CD4-positive, alpha-beta memory T cell (primary cell): ENCODE results near the gene USP16. TPM values are rescaled to one million over a fixed set of nuclear protein-coding genes. Genes with fewer than 3 reads are reported as not detected.

Experiments
- CTCF ChIA-PET: fragments of 350-600 bp; sonication (Branson Sonifier 250); formaldehyde crosslinking; loops from one replicate; lab custom pipeline; 2021; ENCODE audit warnings: inconsistent platforms; ENCODE audit not compliant: partially characterized antibody; lab: Charles Lee
- POLR2A ChIA-PET: fragments of 350-600 bp; sonication (Branson Sonifier 250); formaldehyde crosslinking; loops from one replicate; lab custom pipeline; 2021; ENCODE audit not compliant: partially characterized antibody; lab: Charles Lee
- DNase-seq, 5 donors: peaks; one replicate each; pipeline versions ENCODE4 v3.0.0 to v3.0.0-alpha.2; 2020 to 2022; ENCODE audit warnings: mixed read lengths in 1 of 5
- H3K27ac ChIP-seq: one replicate; pipeline ENCODE4 v1.7.0; 2013; ENCODE audit warnings: low read depth, low read length
- H3K27me3 ChIP-seq: 2 replicates; pipeline ENCODE4 v1.7.0; 2013; ENCODE audit warnings: mild to moderate bottlenecking, low read length, moderate library complexity; ENCODE audit not compliant: insufficient read depth
- H3K36me3 ChIP-seq: 2 replicates; pipeline ENCODE4 v1.7.0; 2013; ENCODE audit warnings: mild to moderate bottlenecking, low read length, moderate library complexity; ENCODE audit not compliant: insufficient read depth
- H3K4me1 ChIP-seq: 2 replicates; pipeline ENCODE4 v1.7.0; 2013; ENCODE audit warnings: mild to moderate bottlenecking, low read length, moderate library complexity; ENCODE audit not compliant: insufficient read depth
- H3K4me3 ChIP-seq, 2 donors: one replicate each; pipeline ENCODE4 v1.7.0; 2013; ENCODE audit warnings: low read length in 2 of 2, mild to moderate bottlenecking in 1 of 2
- H3K9me3 ChIP-seq, 2 donors: one replicate each; pipeline ENCODE4 v1.7.0; 2013; ENCODE audit warnings: low read length in 2 of 2, control low read depth in 1 of 2; ENCODE audit not compliant: control insufficient read depth in 1 of 2
- H3K27ac Mint-ChIP-seq, 7 donors: one replicate each; pipeline ENCODE4 v1.8.0; 2020 to 2021; ENCODE audit warnings: mixed read lengths in 7 of 7, mild to moderate bottlenecking in 6 of 7, inconsistent platforms in 3 of 7, moderate library complexity in 3 of 7
- H3K27me3 Mint-ChIP-seq, 2 donors: one replicate each; pipeline ENCODE4 v1.8.0; 2020 to 2021; ENCODE audit warnings: mixed read lengths in 2 of 2
- H3K36me3 Mint-ChIP-seq, 2 donors: one replicate each; pipeline ENCODE4 v1.8.0; 2020 to 2021; ENCODE audit warnings: mixed read lengths in 2 of 2, inconsistent platforms in 1 of 2, mild to moderate bottlenecking in 1 of 2
- H3K4me1 Mint-ChIP-seq, 4 donors: one replicate each; pipeline ENCODE4 v1.8.0; 2020 to 2021; ENCODE audit warnings: mixed read lengths in 4 of 4, mild to moderate bottlenecking in 1 of 4
- H3K4me3 Mint-ChIP-seq, 8 donors: one replicate each; pipeline ENCODE4 v1.8.0; 2020 to 2021; ENCODE audit warnings: mixed read lengths in 8 of 8, mild to moderate bottlenecking in 7 of 8, moderate library complexity in 6 of 8, inconsistent platforms in 3 of 8
- H3K9me3 Mint-ChIP-seq, 8 donors: one replicate each; pipeline ENCODE4 v1.8.0; 2020 to 2021; ENCODE audit warnings: mixed read lengths in 8 of 8, mild to moderate bottlenecking in 5 of 8, inconsistent platforms in 3 of 8, moderate library complexity in 1 of 8
- intact Hi-C: fragments of 100-400 bp; cut with micrococcal nuclease; formaldehyde crosslinking; loops from one replicate; pipeline ENCODE4 v1.15.1; 2023
- polyA plus RNA-seq, 2 donors: library from polyadenylated mRNA; unstranded; fragments of 300-500 nt; fragmentation: Illumina TruSeq; gene quantifications; one replicate each; pipeline ENCODE4 v1.2.3, GENCODE V29; 2021
- total RNA-seq, 2 experiments: library from RNA; stranded (reverse); gene quantifications; one replicate each; pipeline ENCODE4 v1.2.3, GENCODE V29; 2021

Gene USP16
- total and polyA plus RNA-seq, 4 experiments from 2014 or later = 19.6 to 57.2 (median 46.6) TPM

- DNase-seq = peak in 1 of 5 donors; percentile 53
- H3K4me3 ChIP-seq = peak overlapping the region; percentile 57 to 71
- no peaks in the 10 kb centered on the region for H3K27me3 ChIP-seq
- H3K9me3 Mint-ChIP-seq = peaks cover 0 to 3% (median 0%) of the 10 kb centered on the region in 8 donors
- peaks cover 55% of the 10 kb centered on the region for H3K4me1 ChIP-seq
- intact Hi-C loops = loop anchor here (2.0 kb wide), 1 partner anchor 273 kb away; the partner anchor contains the start of gene BACH1
- H3K36me3 ChIP-seq = peaks cover 4% of the 10 kb centered on the region
- no peaks in the 10 kb centered on the region for H3K27me3 Mint-ChIP-seq
- H3K27ac ChIP-seq = peak overlapping the region; percentile 99
- peaks cover 36 to 74% (median 53%) of the 10 kb centered on the region in 4 donors for H3K4me1 Mint-ChIP-seq
- peak overlapping the region; percentile 96 to 99 (median 98) for H3K4me3 Mint-ChIP-seq
- peak overlapping the region; percentile 97 to 100 (median 100) for H3K27ac Mint-ChIP-seq
- H3K9me3 ChIP-seq = no peaks in the 10 kb centered on the region
- POLR2A ChIA-PET = interaction anchor here (0.7 to 10.5 kb wide), 16 partner anchors 8 to 274 kb away, joined by 3 to 383 read pairs (median 6); partner anchors contain the start of genes BACH1, CCT8 and LTN1
- H3K36me3 Mint-ChIP-seq = peaks cover 11 to 35% of the 10 kb centered on the region in 2 donors
- CTCF ChIA-PET = interaction anchor here (1.2 to 2.7 kb wide), 4 partner anchors 22 to 51 kb away, joined by 3 to 16 read pairs (median 10); partner anchors contain the start of gene LTN1
Measured at GRCh38 chr21:29025328-29025713, 853 bp downstream of the USP16 start.

- peaks cover 30% of the 10 kb centered on the region for H3K4me1 ChIP-seq
- no peak for DNase-seq
- H3K9me3 Mint-ChIP-seq = no peaks in the 10 kb centered on the region
- H3K4me1 Mint-ChIP-seq = peaks cover 37 to 55% (median 40%) of the 10 kb centered on the region in 4 donors
- peaks cover 37 to 66% of the 10 kb centered on the region in 2 donors for H3K36me3 Mint-ChIP-seq
- no peaks in the 10 kb centered on the region for H3K27me3 Mint-ChIP-seq
- H3K27ac ChIP-seq = no peak overlapping the region
- POLR2A ChIA-PET = interaction anchor here (1.2 kb wide), 1 partner anchor 43 kb away, joined by 3 read pairs; no protein-coding TSS in a partner anchor
- peak overlapping the region in 1 of 7 donors; percentile 15 for H3K27ac Mint-ChIP-seq
- no peaks in the 10 kb centered on the region for H3K9me3 ChIP-seq
- H3K36me3 ChIP-seq = peaks cover 35% of the 10 kb centered on the region
- H3K4me3 ChIP-seq = no peak overlapping the region
- H3K4me3 Mint-ChIP-seq = no peak overlapping the region
- no peaks in the 10 kb centered on the region for H3K27me3 ChIP-seq
- CTCF ChIA-PET = no interaction called here
- intact Hi-C loops = no loop called here
Measured at GRCh38 chr21:29029524-29029923, 5.1 kb downstream of the USP16 start.

- POLR2A ChIA-PET = interaction anchor here (0.8 kb wide), 1 partner anchor 38 kb away, joined by 3 read pairs; the partner anchor contains the start of gene LTN1
Measured at GRCh38 chr21:29030909-29031308, 6.4 kb downstream of the USP16 start.

GRCh38 chr21:29033301-29033700, 8.8 kb downstream of the USP16 start:
- H3K4me1 ChIP-seq = peaks cover 3% of the 10 kb centered on the region
- no peaks in the 10 kb centered on the region for H3K27me3 ChIP-seq
- H3K4me3 ChIP-seq = no peak overlapping the region
- intact Hi-C loops = no loop called here
- DNase-seq = no peak
- no peaks in the 10 kb centered on the region for H3K9me3 Mint-ChIP-seq
- peaks cover 57% of the 10 kb centered on the region for H3K36me3 ChIP-seq
- H3K27me3 Mint-ChIP-seq = no peaks in the 10 kb centered on the region
- ChIA-PET CTCF (interaction anchor here (0.8 kb wide), 1 partner anchor 24 kb away, joined by 3 read pairs; no protein-coding TSS in a partner anchor), POLR2A (interaction anchor here (1.4 kb wide), 1 partner anchor 9 kb away, joined by 5 read pairs; the partner anchor contains the start of gene USP16)
- H3K4me1 Mint-ChIP-seq = peaks cover 10 to 25% (median 18%) of the 10 kb centered on the region in 4 donors
- no peaks in the 10 kb centered on the region for H3K9me3 ChIP-seq
- no peak overlapping the region for H3K27ac ChIP-seq
- peak overlapping the region in 2 of 7 donors; percentile 64 to 77 for H3K27ac Mint-ChIP-seq
- H3K4me3 Mint-ChIP-seq = no peak overlapping the region
- peaks cover 61 to 74% of the 10 kb centered on the region in 2 donors for H3K36me3 Mint-ChIP-seq

More at GRCh38 chr21:29030909-29031308, 6.4 kb downstream of the USP16 start:
- peaks cover 44 to 58% of the 10 kb centered on the region in 2 donors for H3K36me3 Mint-ChIP-seq
- H3K4me1 ChIP-seq = peaks cover 21% of the 10 kb centered on the region
- no peak overlapping the region for H3K4me3 ChIP-seq
- H3K27ac Mint-ChIP-seq = peak overlapping the region in 3 of 7 donors; percentile 65 to 89 (median 82)
- H3K36me3 ChIP-seq = peaks cover 35% of the 10 kb centered on the region
- CTCF ChIA-PET = no interaction called here
- intact Hi-C loops = no loop called here
- no peak for DNase-seq
- H3K27me3 Mint-ChIP-seq = no peaks in the 10 kb centered on the region
- H3K27me3 ChIP-seq = no peaks in the 10 kb centered on the region
- peaks cover 25 to 42% (median 29%) of the 10 kb centered on the region in 4 donors for H3K4me1 Mint-ChIP-seq
- H3K9me3 ChIP-seq = no peaks in the 10 kb centered on the region
- no peaks in the 10 kb centered on the region for H3K9me3 Mint-ChIP-seq
- no peak overlapping the region for H3K4me3 Mint-ChIP-seq
- no peak overlapping the region for H3K27ac ChIP-seq

- Histone ChIP-seq H3K36me3 (peaks cover 63% of the 10 kb centered on the region), H3K27ac (no peak overlapping the region), H3K4me3 (no peak overlapping the region), H3K9me3 (no peaks in the 10 kb centered on the region), H3K4me1 (peaks cover 3% of the 10 kb centered on the region), H3K27me3 (no peaks in the 10 kb centered on the region)
- peak overlapping the region in 1 of 8 donors; percentile 8 for H3K4me3 Mint-ChIP-seq
- CTCF ChIA-PET = interaction anchor here (0.8 kb wide), 1 partner anchor 23 kb away, joined by 3 read pairs; no protein-coding TSS in a partner anchor
- POLR2A ChIA-PET = interaction anchor here (1.4 kb wide), 1 partner anchor 9 kb away, joined by 5 read pairs; the partner anchor contains the start of gene USP16
- H3K4me1 Mint-ChIP-seq = peaks cover 10 to 25% (median 18%) of the 10 kb centered on the region in 4 donors
- DNase-seq = no peak
- peak overlapping the region in 1 of 7 donors; percentile 77 for H3K27ac Mint-ChIP-seq
- no peaks in the 10 kb centered on the region for H3K9me3 Mint-ChIP-seq
- H3K27me3 Mint-ChIP-seq = no peaks in the 10 kb centered on the region
- intact Hi-C loops = no loop called here
- H3K36me3 Mint-ChIP-seq = peaks cover 61 to 80% of the 10 kb centered on the region in 2 donors
Measured at GRCh38 chr21:29033871-29034270, 9.4 kb downstream of the USP16 start.

- Mint-ChIP-seq H3K4me1 (peaks cover 7 to 20% (median 14%) of the 10 kb centered on the region in 4 donors), H3K27ac (peak overlapping the region in 1 of 7 donors; percentile 43), H3K9me3 (no peaks in the 10 kb centered on the region), H3K36me3 (peaks cover 62 to 81% of the 10 kb centered on the region in 2 donors), H3K27me3 (no peaks in the 10 kb centered on the region), H3K4me3 (no peak overlapping the region)
- Histone ChIP-seq H3K27me3 (no peaks in the 10 kb centered on the region), H3K4me3 (no peak overlapping the region), H3K9me3 (no peaks in the 10 kb centered on the region), H3K36me3 (peaks cover 68% of the 10 kb centered on the region), H3K4me1 (peaks cover under 1% of the 10 kb centered on the region), H3K27ac (no peak overlapping the region)
- ChIA-PET POLR2A (no interaction called here), CTCF (no interaction called here)
- intact Hi-C loops = no loop called here
- no peak for DNase-seq
Measured at GRCh38 chr21:29034678-29035077, 10.2 kb downstream of the USP16 start.

- intact Hi-C loops = no loop called here
- H3K4me1 ChIP-seq = no peaks in the 10 kb centered on the region
- POLR2A ChIA-PET = no interaction called here
Measured at GRCh38 chr21:29052224-29052623, 27.8 kb downstream of the USP16 start.

More at GRCh38 chr21:29052224-29052623, 27.8 kb downstream of the USP16 start:
- peaks cover 35 to 45% of the 10 kb centered on the region in 2 donors for H3K36me3 Mint-ChIP-seq
- CTCF ChIA-PET = no interaction called here
- no peaks in the 10 kb centered on the region for H3K27me3 Mint-ChIP-seq
- no peak overlapping the region for H3K27ac Mint-ChIP-seq
- Histone ChIP-seq H3K9me3 (no peaks in the 10 kb centered on the region), H3K36me3 (peaks cover 61% of the 10 kb centered on the region), H3K27ac (no peak overlapping the region), H3K27me3 (no peaks in the 10 kb centered on the region), H3K4me3 (no peak overlapping the region)
- no peak overlapping the region for H3K4me3 Mint-ChIP-seq
- H3K9me3 Mint-ChIP-seq = no peaks in the 10 kb centered on the region
- H3K4me1 Mint-ChIP-seq = no peaks in the 10 kb centered on the region
- no peak for DNase-seq
